Esophagus squamous epithelium (tissue), 4 donors: ENCODE results near the gene OR6P1.

Source experiments
- POLR2A ChIP-seq, 4 donors: fragments of 450-650 bp; IDR thresholded peaks; one replicate each; pipeline ENCODE4 v1.6.1; 2017; ENCODE audit warnings: antibody characterized with exemption in 4 of 4, mild to moderate bottlenecking in 4 of 4, moderate library complexity in 3 of 4
- TF ChIP-seq, protein P1 (sequence below), 6 experiments: fragments of 450-650 bp in 4 of 6; fragments of 200-600 bp in 2 of 6; sonication (generic) in 2 of 6; IDR thresholded peaks; one replicate each; pipeline ENCODE4 v1.5.1; 2016 to 2019; ENCODE audit warnings: antibody characterized with exemption in 6 of 6, mild to moderate bottlenecking in 4 of 6, moderate library complexity in 4 of 6

DNA sequence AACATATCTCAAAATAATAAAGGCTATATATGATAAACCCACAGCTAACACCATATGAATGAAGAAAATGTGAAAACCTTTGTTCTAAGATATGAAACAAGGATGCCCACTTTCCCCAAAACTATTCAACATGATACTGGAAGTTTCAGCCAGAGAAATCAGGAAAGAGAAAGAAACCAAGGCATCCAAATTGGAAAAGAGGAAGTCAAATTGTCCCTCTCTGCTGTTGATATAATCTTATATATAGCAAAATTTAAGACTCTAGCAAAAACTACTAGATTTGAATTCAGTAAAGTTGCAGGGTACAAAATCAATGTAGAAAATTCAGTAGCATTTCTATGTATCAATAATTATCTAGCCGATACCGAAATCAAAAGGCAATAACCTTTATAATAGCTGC lies 30.4 kb upstream of the OR6P1 start:
- TF ChIP-seq, protein P1, sequence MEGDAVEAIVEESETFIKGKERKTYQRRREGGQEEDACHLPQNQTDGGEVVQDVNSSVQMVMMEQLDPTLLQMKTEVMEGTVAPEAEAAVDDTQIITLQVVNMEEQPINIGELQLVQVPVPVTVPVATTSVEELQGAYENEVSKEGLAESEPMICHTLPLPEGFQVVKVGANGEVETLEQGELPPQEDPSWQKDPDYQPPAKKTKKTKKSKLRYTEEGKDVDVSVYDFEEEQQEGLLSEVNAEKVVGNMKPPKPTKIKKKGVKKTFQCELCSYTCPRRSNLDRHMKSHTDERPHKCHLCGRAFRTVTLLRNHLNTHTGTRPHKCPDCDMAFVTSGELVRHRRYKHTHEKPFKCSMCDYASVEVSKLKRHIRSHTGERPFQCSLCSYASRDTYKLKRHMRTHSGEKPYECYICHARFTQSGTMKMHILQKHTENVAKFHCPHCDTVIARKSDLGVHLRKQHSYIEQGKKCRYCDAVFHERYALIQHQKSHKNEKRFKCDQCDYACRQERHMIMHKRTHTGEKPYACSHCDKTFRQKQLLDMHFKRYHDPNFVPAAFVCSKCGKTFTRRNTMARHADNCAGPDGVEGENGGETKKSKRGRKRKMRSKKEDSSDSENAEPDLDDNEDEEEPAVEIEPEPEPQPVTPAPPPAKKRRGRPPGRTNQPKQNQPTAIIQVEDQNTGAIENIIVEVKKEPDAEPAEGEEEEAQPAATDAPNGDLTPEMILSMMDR (IDR thresholded peaks at IDR 0.05), result no peak
- no peak for TF ChIP-seq POLR2A (IDR thresholded peaks at IDR 0.05)
